Measurements from ENCODE around the gene OSM. TPM values are rescaled to one million over a fixed set of nuclear protein-coding genes. Genes with fewer than 3 reads are reported as not detected.

The OSM gene
- total RNA-seq, 3 donors from 2014 or later, result 1.3 to 2.5 (median 1.3) TPM

GRCh38 chr22:30297991-30298701 is 31.5 kb upstream of the OSM start:
- H3K27me3 ChIP-seq, result no peaks in the 10 kb centered on the region
- H3K27ac ChIP-seq, result peak overlapping the region; percentile 85 to 94
- peak; percentile 80 to 83 for DNase-seq (ENCODE audit: low spot score in 2 of 2)
- no peaks in the 10 kb centered on the region for H3K9me3 ChIP-seq
- TF ChIP-seq CTCF (IDR thresholded peaks at IDR 0.05), result peak; percentile 15 to 55 (median 31)
- TF ChIP-seq POLR2AphosphoS5 (IDR thresholded peaks at IDR 0.05), result peak in 2 of 3 donors; percentile 36 to 56
- no peak for TF ChIP-seq POLR2A (IDR thresholded peaks at IDR 0.05)
- H3K4me1 ChIP-seq, result peaks cover 23 to 45% of the 10 kb centered on the region in 2 donors
- no peak overlapping the region for H3K4me3 ChIP-seq
- intact Hi-C loops (cut with DNase I; ENCODE audit: low total_unique reads), result no loop called here
- H3K36me3 ChIP-seq, result no peaks in the 10 kb centered on the region

GRCh38 chr22:30297276-30297990 is 30.8 kb upstream of the OSM start:
- peak overlapping the region; percentile 85 to 94 for H3K27ac ChIP-seq
- no peaks in the 10 kb centered on the region for H3K9me3 ChIP-seq
- intact Hi-C loops (cut with DNase I; ENCODE audit: low total_unique reads), result no loop called here
- H3K4me1 ChIP-seq, result peaks cover 21 to 38% of the 10 kb centered on the region in 2 donors
- TF ChIP-seq POLR2AphosphoS5 (IDR thresholded peaks at IDR 0.05) (no peak), CTCF (IDR thresholded peaks at IDR 0.05) (no peak), POLR2A (IDR thresholded peaks at IDR 0.05) (no peak)
- H3K36me3 ChIP-seq, result no peaks in the 10 kb centered on the region
- no peaks in the 10 kb centered on the region for H3K27me3 ChIP-seq
- H3K4me3 ChIP-seq, result no peak overlapping the region
- DNase-seq (ENCODE audit: low spot score in 2 of 2), result no peak

DNA sequence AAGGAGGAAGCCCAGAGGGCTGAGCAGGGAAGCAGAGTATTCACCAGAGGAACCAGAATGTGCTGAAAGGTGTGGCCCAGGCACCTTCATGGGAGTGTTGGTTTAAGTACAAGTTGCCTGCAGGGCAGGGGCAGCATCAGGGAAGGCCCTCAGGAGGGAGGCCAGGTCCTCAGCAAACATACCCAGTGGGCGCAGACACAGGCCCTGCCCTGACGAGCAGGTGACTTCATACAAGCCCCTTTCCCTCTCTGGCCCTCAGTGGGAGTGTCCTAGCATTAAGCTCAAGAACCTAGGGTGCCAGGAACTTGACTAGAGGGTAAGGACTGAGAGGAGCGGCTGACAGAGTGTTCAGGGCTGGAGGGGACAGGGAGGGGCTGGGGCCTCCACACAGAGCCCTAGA is 30.2 kb upstream of the OSM start:
- Histone ChIP-seq H3K27ac (peak overlapping the region; percentile 85 to 94), H3K36me3 (no peaks in the 10 kb centered on the region)

GRCh38 chr22:30296324-30296723 is 29.7 kb upstream of the OSM start:
- no peak overlapping the region for H3K4me3 ChIP-seq
- no peaks in the 10 kb centered on the region for H3K36me3 ChIP-seq
- TF ChIP-seq POLR2AphosphoS5 (IDR thresholded peaks at IDR 0.05) (no peak), POLR2A (IDR thresholded peaks at IDR 0.05) (no peak), CTCF (IDR thresholded peaks at IDR 0.05) (no peak)
- intact Hi-C loops (cut with DNase I; ENCODE audit: low total_unique reads), result no loop called here
- DNase-seq (ENCODE audit: low spot score in 2 of 2), result no peak
- H3K9me3 ChIP-seq, result no peaks in the 10 kb centered on the region
- peaks cover 16 to 34% of the 10 kb centered on the region in 2 donors for H3K4me1 ChIP-seq
- H3K27ac ChIP-seq, result peak overlapping the region; percentile 57 to 94
- H3K27me3 ChIP-seq, result no peaks in the 10 kb centered on the region

More for the DNA sequence above, 30.2 kb upstream of the OSM start:
- H3K4me1 ChIP-seq, result peaks cover 16 to 34% of the 10 kb centered on the region in 2 donors
- no peaks in the 10 kb centered on the region for H3K9me3 ChIP-seq
- TF ChIP-seq POLR2A (IDR thresholded peaks at IDR 0.05) (no peak), CTCF (IDR thresholded peaks at IDR 0.05) (no peak), POLR2AphosphoS5 (IDR thresholded peaks at IDR 0.05) (no peak)
- no peaks in the 10 kb centered on the region for H3K27me3 ChIP-seq
- intact Hi-C loops (cut with DNase I; ENCODE audit: low total_unique reads), result no loop called here
- no peak for DNase-seq (ENCODE audit: low spot score in 2 of 2)
- no peak overlapping the region for H3K4me3 ChIP-seq

- peaks cover 23 to 41% of the 10 kb centered on the region in 2 donors for H3K4me1 ChIP-seq
- no peak overlapping the region for H3K4me3 ChIP-seq
- H3K27ac ChIP-seq, result peak overlapping the region; percentile 57 to 61
- H3K36me3 ChIP-seq, result no peaks in the 10 kb centered on the region
- H3K27me3 ChIP-seq, result no peaks in the 10 kb centered on the region
- TF ChIP-seq POLR2AphosphoS5 (IDR thresholded peaks at IDR 0.05), result no peak
- TF ChIP-seq POLR2A (IDR thresholded peaks at IDR 0.05), result no peak
- no peak for TF ChIP-seq CTCF (IDR thresholded peaks at IDR 0.05)
- DNase-seq (ENCODE audit: low spot score in 2 of 2), result no peak
- intact Hi-C loops (cut with DNase I; ENCODE audit: low total_unique reads), result no loop called here
- H3K9me3 ChIP-seq, result no peaks in the 10 kb centered on the region
These were observed 28.9 kb upstream of the OSM start for GRCh38 chr22:30295576-30295975.
